ENCODE data around the gene C1orf198.
A peak's percentile ranks its signal among the peaks of the same experiment; 100 is the strongest.

Gene C1orf198

GRCh38 chr1:230867903-230868735 lies at the start of gene C1orf198:
Gene C1orf198 (minus strand): TSS chr1:230868521. CDS start chr1:230868512, 9 bp downstream.
- peak in 1 of 2 experiments; percentile 55 for DNase-seq

DNA sequence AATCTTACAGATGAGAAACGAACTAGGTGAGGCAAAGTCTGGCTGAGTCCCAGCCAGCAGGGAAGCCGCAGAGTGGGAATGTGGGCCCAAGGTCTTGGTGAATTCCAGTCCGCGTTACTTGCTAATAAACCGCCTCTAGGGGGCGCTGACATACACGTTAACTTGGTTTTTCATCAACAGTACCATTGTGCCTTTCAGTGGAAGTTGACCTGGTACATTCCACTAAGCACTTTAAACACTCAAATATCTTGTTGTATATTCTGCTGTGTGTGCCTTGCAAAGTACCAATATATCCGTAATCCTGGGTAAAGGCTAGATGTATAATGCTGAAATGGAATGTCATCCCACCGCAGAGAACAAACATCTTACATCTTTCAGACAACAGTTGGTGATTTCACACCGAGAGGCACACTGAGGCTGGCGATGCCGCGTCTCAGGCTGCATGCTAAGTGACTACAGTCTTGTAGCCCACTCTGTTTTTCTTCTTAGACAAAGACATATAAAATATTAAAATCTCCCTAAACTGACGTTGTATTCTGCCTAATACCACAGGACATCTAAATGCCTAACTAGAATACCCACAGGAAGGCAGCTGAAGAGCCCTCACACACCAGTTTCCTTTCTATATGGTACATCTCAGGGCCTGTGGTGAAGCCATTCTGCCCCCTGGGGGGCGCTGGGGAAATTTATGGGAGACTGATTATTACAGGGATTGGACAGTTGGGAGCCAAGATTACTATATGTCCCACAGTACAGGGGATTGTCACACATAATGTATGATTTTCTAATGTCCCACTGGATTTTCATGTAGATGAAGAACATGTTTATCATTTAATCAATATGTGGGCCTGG lies 49.2 kb upstream of the C1orf198 start:
- peak; percentile 51 to 76 for DNase-seq

GRCh38 chr1:230916587-230917283 lies 48.4 kb upstream of the C1orf198 start:
- no peak for DNase-seq

DNA sequence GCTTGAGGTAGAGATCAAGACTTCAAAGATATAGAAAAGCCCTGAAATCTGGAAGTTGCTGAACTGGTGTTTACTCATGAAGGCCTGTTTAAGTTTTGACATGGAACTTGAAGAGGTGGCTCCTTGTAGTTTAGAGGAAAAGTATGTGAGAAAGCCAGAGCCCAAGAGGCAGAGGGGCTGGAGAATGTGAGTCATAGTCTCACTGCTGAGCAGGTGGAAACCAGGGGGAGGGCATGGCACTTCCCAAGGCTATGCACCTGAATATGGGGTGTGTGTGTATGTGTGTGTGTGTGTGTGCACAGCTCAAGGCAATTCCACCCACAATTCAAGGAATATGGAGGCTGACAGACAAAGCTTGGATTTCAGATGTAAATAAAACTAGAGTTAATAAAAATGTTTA lies 46.8 kb upstream of the C1orf198 start:
- DNase-seq = no peak

DNA sequence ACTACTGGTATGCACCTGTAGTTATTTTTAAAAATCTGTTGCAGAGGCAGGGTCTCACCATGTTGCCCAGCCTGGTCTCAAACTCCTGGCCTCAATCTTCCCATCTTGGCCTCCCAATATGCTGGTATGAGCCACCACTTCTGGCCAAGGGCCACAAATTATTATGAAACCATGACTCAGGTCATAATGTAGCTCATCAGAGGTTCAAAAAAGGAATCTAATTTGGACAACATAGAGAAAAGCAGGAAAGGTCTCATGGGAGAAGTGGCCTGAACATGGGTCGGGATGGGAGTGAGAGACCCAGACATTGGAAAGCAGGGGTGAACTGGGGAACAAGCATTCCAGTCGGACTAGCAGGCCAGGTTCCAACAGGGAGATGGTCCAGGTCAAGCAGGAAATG lies 45.2 kb upstream of the C1orf198 start:
- no peak for DNase-seq

GRCh38 chr1:230910755-230911117 lies 42.4 kb upstream of the C1orf198 start:
- no peak for DNase-seq

GRCh38 chr1:230909974-230910754 lies 41.8 kb upstream of the C1orf198 start:
- DNase-seq = peak; percentile 5 to 56

DNA sequence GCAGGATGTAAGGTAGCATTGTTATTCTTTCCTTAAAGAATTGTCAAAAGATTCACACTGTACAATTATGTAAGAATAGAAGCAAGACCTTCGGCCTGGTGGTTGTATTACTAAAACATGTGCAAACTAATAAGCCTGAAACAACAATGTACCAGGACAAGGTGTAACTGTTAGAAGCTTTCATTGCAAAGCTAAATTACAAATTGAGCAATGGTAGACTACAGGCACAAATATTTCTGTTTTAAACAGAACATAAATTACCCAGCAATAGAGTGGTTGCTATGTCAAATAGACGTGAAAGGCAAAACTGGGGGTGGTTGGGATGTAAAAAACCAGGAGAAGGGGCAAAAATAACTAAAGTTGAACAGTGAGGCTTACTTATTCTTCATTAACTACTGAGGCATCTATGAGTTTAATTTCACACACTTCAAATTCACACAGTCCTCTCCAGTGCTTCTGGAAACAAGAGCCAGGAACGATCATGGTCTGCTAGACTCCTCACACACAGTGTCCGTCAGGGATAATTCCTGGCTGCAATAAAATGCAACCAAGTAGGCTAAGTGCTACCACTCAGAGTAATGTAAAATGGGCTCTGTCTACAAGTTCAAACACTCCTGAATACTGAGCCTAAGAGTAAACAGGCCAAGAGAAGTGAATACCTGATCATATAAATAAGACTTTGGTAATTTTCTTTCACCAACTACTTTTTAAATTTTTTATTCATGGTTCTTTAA lies 39.3 kb upstream of the C1orf198 start:
- no peak for DNase-seq

- DNase-seq = no peak
Observed at GRCh38 chr1:230906226-230906625, 37.9 kb upstream of the C1orf198 start.

DNA sequence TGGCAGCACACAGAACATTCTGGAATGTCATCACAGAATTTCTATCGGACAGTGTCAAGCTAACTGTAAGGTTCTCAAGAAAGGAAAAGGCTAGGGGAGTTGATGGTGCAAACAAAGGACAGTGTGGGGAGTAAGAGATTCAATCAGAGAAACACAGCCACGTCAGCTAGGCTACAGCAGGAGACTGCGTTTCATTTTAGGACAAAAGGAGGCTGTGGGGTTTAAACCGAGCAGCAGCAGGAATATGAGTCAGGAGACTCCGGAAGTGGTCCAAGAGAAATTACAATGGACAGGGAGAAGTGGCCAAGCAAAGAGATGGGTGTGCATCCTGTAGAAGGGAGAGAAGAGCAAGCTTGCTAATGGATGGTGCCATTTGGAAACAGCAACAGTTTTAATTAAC lies 37.4 kb upstream of the C1orf198 start:
- DNase-seq = no peak

- no peak for DNase-seq
Observed at GRCh38 chr1:230902349-230902923, 34.1 kb upstream of the C1orf198 start.

DNA sequence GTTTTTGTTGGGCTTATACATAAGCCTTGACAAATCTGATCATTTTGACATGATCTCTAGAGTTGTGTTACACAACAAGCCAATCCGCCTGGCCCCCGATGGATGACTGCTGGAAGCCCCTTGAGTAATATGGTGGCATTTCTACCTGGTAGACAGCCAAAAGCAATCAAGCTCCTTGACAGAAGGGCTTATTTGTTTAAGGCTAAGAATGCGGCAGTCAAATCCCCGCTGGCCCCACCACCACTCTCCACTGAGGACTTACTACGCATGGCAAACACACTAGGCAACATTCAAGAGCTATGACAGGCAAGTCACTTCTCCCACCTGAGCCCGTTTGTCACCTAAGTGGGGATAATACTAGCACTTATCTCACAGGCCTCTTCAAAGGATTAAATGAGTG lies 33.4 kb upstream of the C1orf198 start:
- DNase-seq = no peak

- DNase-seq = no peak
Observed at GRCh38 chr1:230900984-230901383, 32.7 kb upstream of the C1orf198 start.

- no peak for DNase-seq
Observed at GRCh38 chr1:230899841-230900251, 31.5 kb upstream of the C1orf198 start.

DNA sequence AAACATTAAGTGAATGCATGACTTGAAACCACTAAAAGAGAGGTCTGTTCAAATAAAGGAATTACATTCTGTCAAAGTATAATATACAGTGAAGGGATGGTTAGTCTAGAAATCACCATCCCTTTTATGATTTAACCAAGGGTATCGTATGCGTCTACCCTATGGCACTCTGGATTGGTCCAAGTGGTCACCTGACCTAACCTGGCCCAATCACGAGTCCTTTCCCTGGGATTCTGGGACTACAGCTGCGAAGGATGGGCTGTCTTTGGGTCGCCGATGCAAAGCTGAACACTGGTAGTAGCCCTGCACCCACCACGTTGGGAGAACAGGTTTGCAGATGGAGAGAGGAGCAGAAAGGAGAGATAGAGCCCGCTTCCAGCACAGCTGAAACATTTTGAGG lies 30.4 kb upstream of the C1orf198 start:
- DNase-seq = no peak

DNA sequence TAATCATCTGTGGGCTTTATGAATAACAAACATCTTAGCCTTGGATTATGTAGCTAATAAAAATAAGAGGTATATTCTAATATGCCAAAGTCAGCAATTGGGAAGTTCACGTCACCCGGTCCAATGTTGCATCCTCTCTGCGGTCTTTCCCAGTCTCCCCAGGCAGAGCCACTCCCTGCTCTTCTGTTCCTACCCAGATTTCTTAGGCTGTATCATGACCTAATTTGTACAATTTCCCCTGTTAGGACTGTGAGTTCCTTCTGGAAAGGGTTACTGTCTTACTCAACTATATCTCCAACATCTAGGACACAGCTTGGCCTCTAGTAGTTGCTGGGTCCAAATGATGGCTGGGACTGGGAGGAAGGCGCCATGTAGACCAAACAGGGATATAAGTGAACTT lies 29.8 kb upstream of the C1orf198 start:
- no peak for DNase-seq

- no peak for DNase-seq
Observed at GRCh38 chr1:230896779-230897178, 28.5 kb upstream of the C1orf198 start.

DNA sequence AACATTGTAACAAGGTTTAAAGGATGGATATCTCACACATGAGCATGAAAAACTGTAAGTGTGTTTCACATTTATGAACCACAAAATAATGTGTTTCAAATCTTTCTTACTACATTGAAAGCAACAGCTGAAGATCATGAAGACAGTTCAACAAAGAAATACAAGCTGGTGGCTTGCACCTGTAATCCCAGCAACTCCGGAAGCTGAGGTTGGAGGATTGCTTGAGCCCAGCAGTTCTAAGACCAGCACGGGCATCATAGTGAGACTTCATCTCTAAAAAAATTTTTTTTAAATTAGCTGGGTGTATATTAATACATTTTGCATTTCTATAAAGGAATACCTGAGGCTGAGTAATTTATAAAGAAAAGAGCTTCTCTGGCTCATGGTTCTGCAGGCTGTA lies 27.1 kb upstream of the C1orf198 start:
- no peak for DNase-seq

- DNase-seq = no peak
Observed at GRCh38 chr1:230894664-230895063, 26.3 kb upstream of the C1orf198 start.

GRCh38 chr1:230894032-230894431 lies 25.7 kb upstream of the C1orf198 start:
- DNase-seq = no peak

DNA sequence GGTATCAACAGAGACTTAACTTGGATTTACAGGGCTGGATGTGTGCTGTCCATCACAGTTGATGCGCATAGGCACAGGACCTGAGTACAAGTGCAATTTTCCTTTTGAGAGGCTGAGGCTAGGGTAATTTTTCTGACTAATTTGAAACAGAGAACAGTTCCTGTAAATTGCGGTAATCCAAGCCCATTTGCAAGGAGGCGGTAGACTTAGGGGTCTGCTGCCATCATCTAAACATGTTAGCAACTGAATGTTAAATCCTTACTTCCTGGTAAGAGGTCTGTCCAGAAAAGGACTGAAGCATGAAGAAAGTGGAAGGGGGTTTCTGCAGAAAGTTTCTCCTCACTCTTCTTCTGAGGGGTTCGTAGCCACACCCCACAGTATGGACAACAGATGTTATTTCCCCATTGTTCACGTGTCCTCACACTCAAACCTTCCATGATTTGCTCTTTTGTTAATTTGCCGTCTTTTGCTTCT lies 23.7 kb upstream of the C1orf198 start:
- DNase-seq = no peak

Data from NCI-H446 (cell line).